C1 segment of cervical spinal cord (tissue), 14 donors: ENCODE data around the gene DNMBP.

ENCODE experiments used
- DNase-seq, 14 donors: peaks; one replicate each; lab custom pipeline; 2025; lab: John Stamatoyannopoulos, UW

The DNMBP gene

DNA sequence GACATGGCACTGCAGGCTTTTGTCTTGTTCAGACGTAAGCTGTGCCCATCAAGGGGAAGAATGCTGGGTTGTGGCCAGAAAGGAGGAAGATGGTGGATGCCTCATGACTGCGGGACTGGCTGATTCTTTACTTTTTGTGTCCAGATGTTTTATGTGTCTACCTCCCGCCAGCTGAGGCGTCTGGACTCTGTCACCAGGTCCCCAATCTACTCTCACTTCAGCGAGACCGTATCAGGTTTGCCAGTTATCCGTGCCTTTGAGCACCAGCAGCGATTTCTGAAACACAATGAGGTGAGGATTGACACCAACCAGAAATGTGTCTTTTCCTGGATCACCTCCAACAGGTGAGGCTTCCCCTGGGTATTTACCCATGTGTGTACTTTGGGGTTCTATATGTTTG, 173.8 kb downstream of the DNMBP start:
- DNase-seq, result no peak

DNA sequence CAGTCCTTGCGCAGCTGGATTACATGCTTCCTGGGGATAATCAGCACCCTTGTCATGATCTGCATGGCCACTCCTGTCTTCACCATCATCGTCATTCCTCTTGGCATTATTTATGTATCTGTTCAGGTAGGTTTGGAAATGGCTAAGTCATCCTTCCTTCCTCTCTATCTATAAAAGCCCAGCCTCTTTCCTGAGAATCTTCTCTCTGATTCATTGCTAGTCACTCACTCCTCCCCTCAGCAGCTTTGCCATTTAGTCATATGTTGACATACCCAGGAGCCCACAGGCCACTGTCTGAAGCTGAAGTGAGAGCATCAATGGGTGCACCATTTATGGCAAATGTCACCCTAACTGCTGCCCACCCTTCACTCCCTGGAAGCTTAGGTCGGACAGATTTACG, 175.3 kb downstream of the DNMBP start:
- no peak for DNase-seq

DNA sequence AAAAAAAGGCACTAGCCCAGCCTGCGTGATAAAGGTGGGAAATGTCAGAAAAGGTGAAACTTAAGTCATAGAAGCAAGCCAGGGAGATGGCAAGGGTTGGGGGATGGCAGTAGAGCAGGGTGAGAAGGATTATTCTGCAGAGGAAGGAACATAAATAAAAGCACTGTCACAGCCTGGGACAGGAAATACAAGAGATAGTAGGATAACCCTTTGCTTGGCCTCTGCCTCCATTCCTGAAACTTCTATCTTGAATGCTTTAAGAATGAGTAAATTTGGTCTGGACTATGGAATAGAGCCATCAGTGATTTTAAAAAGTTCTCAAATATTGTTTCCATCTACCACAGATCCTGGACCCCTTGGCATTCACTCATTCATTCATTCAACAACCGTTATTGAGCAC, 177.3 kb downstream of the DNMBP start:
- DNase-seq, result no peak

DNA sequence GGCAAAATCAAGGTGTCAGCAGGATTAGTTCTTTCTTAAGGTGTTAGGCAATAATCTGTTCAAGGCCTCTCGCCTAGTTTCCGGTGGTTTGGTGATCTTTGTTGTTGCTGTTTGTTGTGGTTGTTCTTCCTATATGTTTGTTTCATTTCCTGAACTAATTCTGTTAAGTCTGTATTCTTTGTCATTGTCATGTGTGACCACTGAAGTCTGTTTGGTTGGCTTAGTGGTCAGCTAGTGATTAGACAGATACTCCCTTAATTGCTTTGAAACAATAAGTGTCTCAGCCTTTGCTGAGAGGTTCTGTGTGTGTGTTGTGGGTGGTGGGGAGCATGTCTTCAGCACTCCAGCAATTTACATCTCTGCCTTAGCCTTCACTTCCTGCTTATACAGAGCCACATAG, 181.3 kb downstream of the DNMBP start:
- no peak for DNase-seq

DNA sequence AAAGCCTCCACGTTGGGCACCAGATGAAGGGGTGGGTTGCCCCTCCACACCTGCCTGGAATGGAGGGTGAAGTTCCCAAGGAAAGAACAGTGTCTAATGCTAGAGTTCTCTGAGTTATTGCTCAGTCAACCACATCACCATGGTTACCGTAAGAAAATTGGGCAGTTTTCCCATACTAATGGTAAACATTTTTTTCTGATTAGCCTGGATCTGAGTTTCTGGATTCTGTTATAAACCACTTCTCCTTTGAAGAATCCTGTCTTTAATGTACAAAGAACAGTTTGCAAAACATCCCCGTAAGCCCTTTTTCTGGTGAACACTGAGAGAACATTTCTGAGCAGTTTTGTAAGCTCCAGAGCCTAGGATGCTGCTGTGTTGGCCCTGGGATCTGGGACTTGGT, 181.8 kb downstream of the DNMBP start:
- no peak for DNase-seq
